HG02938 (cell line): ENCODE data around the gene SMG5.

ENCODE experiments used
- ATAC-seq: cut with Tn5 transposase; IDR thresholded peaks from one replicate; pipeline ENCODE4 v1.9.1; 2021; ENCODE audit warnings: mild to moderate bottlenecking, moderate library complexity; ENCODE audit not compliant: unreplicated experiment

The SMG5 gene

DNA sequence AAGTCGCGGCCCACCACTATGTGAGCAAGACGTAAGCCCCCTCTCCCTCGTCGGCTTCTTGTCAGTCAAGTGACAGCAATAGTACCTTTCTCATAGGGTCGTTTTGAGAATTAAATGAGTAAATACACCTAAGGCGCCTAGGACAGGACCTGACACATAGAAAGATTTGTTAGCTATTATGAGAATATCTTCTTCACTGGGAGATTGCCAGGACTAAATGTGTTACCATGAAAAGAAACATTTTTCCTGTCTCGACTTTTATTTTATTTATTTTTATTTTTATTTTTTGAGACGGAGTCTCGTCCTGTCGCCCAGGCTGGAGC is 69.0 kb downstream of the SMG5 start:
- no peak for ATAC-seq

- peak; percentile 90 for ATAC-seq
Measured at GRCh38 chr1:156212833-156213643, 69.6 kb downstream of the SMG5 start, which contains the start of gene PMF1. PMF1 (plus strand) TSS chr1:156213007; CDS start chr1:156213016, 9 bp downstream.

- no peak for ATAC-seq
Measured at GRCh38 chr1:156212130-156212529, 70.5 kb downstream of the SMG5 start.

GRCh38 chr1:156211243-156211642 is 71.4 kb downstream of the SMG5 start:
- ATAC-seq, result no peak

DNA sequence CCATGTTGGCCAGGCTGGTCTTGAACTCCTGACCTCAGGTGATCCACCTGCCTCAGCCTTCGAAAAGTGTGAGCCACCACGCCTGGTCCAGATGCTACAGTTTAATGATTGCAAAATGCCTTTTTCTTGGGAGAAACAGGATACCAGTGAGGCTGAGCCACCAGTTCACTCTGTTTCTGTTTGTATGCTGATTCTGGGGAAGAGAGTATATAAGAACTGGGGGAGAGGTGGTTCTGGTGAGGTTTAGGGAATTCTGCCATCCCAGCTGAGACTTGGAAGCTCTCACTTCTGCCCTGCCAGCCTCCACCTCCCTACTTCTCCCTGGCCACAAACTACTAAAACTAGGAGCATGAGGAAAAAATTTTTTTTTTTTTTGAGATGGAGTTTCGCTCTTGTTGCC is 77.9 kb downstream of the SMG5 start:
- ATAC-seq, result no peak

DNA sequence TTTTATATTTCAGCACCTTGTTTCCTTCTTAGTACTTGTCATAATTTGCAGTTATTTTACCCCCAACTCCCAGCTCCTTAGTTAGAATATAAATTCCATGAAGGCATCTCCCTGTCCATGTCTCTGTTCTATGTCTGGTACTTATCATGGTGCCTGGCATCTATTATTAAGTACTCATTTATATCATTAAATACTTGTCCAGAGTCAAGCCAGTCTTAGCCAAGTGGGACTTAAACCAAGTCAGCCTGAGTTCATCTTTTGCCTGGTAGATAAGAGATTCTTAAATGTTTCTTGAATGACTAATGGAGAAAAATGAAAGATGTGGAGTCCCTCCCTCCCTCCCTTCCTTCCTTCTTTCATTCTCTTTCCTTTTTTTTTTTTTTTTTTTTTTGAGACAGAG is 79.3 kb downstream of the SMG5 start:
- ATAC-seq, result no peak

DNA sequence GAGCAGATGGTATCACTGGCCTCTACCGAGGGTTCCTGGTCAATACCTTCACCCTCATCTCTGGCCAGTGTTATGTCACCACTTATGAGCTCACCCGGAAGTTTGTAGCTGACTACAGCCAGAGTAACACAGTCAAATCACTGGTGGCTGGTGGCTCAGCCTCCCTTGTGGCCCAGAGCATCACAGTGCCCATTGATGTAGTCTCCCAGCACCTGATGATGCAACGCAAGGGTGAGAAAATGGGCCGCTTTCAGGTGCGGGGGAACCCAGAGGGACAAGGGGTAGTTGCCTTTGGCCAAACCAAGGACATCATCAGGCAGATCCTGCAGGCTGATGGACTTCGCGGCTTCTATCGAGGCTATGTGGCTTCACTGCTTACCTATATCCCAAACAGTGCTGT is 82.6 kb downstream of the SMG5 start:
- ATAC-seq, result no peak
